ENCODE measurements around the gene MED12L.

MED12L gene

DNA sequence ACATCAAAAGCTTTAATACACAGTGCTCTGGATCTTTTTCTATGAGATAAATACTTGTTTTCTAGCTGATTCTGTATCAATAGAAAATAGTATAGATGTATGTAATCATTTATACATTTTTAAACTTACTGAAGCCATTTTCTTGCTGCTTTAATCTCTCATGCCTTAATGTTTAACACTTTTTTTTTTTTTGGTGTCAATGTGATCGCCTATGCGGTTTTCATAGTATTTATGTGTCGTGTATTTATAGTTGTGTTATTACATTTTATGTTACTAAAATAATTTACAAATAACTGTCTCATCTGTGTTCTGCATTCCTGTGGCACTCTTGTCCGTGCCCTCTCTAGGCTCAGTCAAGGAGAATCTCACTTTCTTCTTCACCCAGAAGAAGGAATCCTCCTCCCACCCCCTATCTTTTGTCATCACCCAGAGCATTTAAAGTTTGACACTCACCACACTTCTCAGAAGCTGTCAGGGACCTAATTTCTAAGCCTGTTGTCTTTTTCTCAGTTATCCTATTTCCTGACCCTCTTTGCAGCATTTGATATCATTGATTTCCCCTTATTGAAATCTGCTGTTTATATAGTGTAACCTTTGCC is 138.9 kb downstream of the MED12L start:
- TF ChIP-seq FOXP2 (optimal IDR thresholded peaks at IDR 0.05; ENCODE audit: borderline replicate concordance, extremely low read depth, extremely low read length, insufficient read depth) (no peak), TAF1 (IDR thresholded peaks at IDR 0.05; ENCODE audit: borderline replicate concordance, insufficient read depth, low read length) (no peak), SIN3A (IDR thresholded peaks at IDR 0.05; ENCODE audit: borderline replicate concordance, insufficient read depth, low read length) (no peak), POLR2AphosphoS5 (IDR thresholded peaks at IDR 0.05; ENCODE audit: low read depth, low read length) (no peak)
- TF ChIP-seq, protein P1, sequence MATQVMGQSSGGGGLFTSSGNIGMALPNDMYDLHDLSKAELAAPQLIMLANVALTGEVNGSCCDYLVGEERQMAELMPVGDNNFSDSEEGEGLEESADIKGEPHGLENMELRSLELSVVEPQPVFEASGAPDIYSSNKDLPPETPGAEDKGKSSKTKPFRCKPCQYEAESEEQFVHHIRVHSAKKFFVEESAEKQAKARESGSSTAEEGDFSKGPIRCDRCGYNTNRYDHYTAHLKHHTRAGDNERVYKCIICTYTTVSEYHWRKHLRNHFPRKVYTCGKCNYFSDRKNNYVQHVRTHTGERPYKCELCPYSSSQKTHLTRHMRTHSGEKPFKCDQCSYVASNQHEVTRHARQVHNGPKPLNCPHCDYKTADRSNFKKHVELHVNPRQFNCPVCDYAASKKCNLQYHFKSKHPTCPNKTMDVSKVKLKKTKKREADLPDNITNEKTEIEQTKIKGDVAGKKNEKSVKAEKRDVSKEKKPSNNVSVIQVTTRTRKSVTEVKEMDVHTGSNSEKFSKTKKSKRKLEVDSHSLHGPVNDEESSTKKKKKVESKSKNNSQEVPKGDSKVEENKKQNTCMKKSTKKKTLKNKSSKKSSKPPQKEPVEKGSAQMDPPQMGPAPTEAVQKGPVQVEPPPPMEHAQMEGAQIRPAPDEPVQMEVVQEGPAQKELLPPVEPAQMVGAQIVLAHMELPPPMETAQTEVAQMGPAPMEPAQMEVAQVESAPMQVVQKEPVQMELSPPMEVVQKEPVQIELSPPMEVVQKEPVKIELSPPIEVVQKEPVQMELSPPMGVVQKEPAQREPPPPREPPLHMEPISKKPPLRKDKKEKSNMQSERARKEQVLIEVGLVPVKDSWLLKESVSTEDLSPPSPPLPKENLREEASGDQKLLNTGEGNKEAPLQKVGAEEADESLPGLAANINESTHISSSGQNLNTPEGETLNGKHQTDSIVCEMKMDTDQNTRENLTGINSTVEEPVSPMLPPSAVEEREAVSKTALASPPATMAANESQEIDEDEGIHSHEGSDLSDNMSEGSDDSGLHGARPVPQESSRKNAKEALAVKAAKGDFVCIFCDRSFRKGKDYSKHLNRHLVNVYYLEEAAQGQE (IDR thresholded peaks at IDR 0.05; ENCODE audit: insufficient read depth in 1 of 2, low read depth in 2 of 2, low read length in 2 of 2) = no peak

DNA sequence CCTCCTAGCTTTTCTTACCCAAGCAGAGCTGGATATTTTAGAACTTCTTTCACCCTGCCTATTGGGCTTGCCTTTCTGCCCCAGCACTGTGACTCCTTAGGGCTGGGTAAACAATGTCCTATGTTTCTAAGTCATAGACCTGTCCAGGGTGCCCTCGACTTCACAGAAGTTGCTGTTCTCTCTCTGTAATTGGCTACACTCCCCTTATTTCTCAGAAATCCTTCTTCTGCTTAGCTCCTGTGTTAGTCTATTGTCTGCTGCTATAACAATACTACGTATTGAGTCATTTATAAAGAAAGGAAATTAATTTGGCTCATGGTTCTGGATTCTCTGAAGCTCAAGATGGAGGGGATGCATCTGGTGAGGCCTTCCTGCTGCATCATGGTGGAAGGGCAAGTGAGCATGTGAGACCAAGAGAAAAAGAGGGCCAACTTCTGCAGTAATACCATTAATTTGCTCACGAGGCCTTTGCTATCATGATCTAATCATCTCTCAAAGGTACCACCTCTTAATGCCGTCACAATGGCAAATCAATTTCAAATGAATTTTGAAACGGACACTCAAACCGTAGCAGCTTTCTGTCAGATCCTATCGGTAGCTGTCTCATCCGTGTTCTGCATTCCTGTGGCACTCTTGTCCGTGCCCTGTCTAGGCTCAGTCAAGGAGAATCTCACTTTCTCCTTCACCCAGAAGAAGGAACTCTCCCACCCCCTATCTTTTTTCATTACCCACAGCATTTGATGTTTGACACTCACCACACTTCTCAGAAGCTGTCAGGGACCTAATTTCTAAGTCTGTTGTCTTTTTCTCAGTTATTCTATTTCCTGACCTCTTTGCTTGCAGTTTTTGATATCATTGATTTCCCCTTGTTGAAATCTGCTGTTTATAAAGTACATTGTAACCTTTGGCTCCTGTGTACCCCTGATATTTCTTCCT is 139.8 kb downstream of the MED12L start:
- TF ChIP-seq FOXP2 (optimal IDR thresholded peaks at IDR 0.05; ENCODE audit: borderline replicate concordance, extremely low read depth, extremely low read length, insufficient read depth) = no peak
- no peak for TF ChIP-seq POLR2AphosphoS5 (IDR thresholded peaks at IDR 0.05; ENCODE audit: low read depth, low read length)
- no peak for TF ChIP-seq SIN3A (IDR thresholded peaks at IDR 0.05; ENCODE audit: borderline replicate concordance, insufficient read depth, low read length)
- TF ChIP-seq TAF1 (IDR thresholded peaks at IDR 0.05; ENCODE audit: borderline replicate concordance, insufficient read depth, low read length) = no peak
- TF ChIP-seq, protein P1 (IDR thresholded peaks at IDR 0.05; ENCODE audit: insufficient read depth in 1 of 2, low read depth in 2 of 2, low read length in 2 of 2) = no peak

DNA sequence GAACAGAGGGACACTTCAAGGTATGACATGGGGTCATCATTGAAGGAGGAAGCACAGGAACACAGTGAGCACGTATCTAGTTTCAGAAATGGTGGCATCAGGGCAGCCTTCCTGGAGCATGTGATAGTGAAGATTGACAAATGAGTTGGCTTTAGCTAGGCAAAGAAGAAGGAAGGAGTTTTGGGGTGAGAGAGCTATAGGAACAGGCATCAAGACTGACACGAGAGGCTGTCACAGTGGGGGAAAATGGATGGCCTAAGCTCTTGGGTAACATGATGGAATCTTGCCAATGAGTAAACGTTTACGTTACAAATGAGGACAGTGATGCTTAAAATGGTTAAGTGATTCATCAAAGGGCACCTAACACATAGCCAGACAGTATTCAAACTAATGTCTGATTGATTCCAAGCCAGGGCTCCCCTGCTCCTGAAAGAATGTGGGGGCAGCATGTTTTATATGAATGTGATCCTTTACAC is 140.7 kb downstream of the MED12L start:
- no peak for TF ChIP-seq SIN3A (IDR thresholded peaks at IDR 0.05; ENCODE audit: borderline replicate concordance, insufficient read depth, low read length)
- TF ChIP-seq POLR2AphosphoS5 (IDR thresholded peaks at IDR 0.05; ENCODE audit: low read depth, low read length) = no peak
- TF ChIP-seq, protein P1 (IDR thresholded peaks at IDR 0.05; ENCODE audit: insufficient read depth in 1 of 2, low read depth in 2 of 2, low read length in 2 of 2) = no peak
- TF ChIP-seq TAF1 (IDR thresholded peaks at IDR 0.05; ENCODE audit: borderline replicate concordance, insufficient read depth, low read length) = no peak
- TF ChIP-seq FOXP2 (optimal IDR thresholded peaks at IDR 0.05; ENCODE audit: borderline replicate concordance, extremely low read depth, extremely low read length, insufficient read depth) = no peak

DNA sequence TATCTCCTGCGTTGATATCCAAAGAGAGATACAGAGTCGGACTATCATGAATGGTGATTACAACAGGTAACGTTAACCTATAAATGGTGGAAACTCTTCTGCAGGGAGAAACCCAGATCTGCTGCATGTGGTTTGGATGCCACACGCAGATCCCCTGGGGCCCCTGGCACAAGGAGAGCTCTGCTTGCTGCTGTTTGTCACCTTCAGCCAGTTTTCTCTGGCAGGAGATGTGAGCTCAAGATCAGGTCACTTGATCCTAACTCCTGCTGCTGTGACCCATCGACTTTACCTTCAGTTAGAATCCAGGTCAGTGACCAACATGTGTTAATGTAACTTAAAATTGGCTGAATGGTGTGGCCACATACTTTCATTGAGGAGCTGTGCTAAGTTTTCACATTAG is 141.4 kb downstream of the MED12L start:
- TF ChIP-seq, protein P1 (IDR thresholded peaks at IDR 0.05; ENCODE audit: insufficient read depth in 1 of 2, low read depth in 2 of 2, low read length in 2 of 2) = no peak
- TF ChIP-seq POLR2AphosphoS5 (IDR thresholded peaks at IDR 0.05; ENCODE audit: low read depth, low read length) (no peak), FOXP2 (optimal IDR thresholded peaks at IDR 0.05; ENCODE audit: borderline replicate concordance, extremely low read depth, extremely low read length, insufficient read depth) (no peak), TAF1 (IDR thresholded peaks at IDR 0.05; ENCODE audit: borderline replicate concordance, insufficient read depth, low read length) (no peak), SIN3A (IDR thresholded peaks at IDR 0.05; ENCODE audit: borderline replicate concordance, insufficient read depth, low read length) (no peak)
